Activated naive CD8-positive, alpha-beta T cell treated with anti-CD3 and anti-CD28 coated beads, Interleukin-2, amount 50 U/mL, for 16 hours (primary cell): Measurements from ENCODE around the gene ME2.
"Not testable (repeated sequence)": the region's sequence is repeated elsewhere in the genome, so short reads cannot be mapped to it uniquely, and the experiment has no call there.

Experiments used
- DNase-seq: peaks from one replicate; pipeline ENCODE4 v3.0.0-alpha.2; 2020; ENCODE audit warnings: low read depth, low spot score

ME2 gene

GRCh38 chr18:50861617-50862016, 17.3 kb upstream of the ME2 start:
- DNase-seq: no peak

GRCh38 chr18:50862401-50862800, 16.5 kb upstream of the ME2 start:
- DNase-seq: no peak

DNA sequence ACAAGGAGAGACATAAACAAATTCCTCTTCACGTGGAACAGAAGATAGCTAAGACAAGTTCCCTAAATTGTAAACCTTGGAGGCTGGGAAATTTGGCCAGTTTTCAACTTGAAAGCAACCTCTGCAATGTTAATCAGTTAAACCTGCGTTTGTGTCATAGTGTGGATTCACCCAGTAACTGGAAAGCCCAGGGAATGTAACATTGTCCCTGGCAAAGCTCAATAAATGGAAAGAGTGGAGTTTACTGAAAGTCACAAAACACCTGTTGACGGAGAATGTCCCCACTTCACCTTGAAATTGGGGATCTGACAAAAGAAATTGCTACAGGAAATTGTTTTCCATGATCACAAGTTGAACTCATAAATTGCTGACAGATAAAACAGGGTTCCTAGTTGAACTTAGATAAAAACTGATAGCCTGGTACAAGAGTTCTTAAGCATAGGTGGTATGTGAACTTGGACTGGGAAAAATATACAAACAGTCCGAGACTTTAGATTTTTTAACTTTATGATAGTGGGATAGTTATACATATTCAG, 15.0 kb upstream of the ME2 start:
- DNase-seq: no peak

DNA sequence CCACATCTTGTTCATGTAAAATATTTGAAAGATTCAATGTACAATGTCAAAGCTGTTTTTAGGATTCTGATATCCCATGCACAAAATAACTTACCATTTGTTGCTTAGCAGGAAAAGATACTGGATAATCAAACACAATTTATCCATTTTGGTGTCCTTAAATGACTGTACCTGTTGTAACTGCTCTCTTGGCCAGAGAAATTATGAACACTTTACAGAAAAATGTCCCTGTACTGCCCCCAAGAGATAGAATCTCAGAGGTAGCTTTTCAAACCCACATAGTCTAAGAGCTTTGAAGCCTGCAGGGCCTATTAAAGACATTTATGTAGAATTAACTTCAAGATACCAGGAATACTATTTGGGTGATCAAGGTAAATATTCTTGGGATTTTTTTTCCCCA, 12.2 kb upstream of the ME2 start:
- DNase-seq: no peak

GRCh38 chr18:50869150-50869549, 9.8 kb upstream of the ME2 start:
- DNase-seq: no peak

DNA sequence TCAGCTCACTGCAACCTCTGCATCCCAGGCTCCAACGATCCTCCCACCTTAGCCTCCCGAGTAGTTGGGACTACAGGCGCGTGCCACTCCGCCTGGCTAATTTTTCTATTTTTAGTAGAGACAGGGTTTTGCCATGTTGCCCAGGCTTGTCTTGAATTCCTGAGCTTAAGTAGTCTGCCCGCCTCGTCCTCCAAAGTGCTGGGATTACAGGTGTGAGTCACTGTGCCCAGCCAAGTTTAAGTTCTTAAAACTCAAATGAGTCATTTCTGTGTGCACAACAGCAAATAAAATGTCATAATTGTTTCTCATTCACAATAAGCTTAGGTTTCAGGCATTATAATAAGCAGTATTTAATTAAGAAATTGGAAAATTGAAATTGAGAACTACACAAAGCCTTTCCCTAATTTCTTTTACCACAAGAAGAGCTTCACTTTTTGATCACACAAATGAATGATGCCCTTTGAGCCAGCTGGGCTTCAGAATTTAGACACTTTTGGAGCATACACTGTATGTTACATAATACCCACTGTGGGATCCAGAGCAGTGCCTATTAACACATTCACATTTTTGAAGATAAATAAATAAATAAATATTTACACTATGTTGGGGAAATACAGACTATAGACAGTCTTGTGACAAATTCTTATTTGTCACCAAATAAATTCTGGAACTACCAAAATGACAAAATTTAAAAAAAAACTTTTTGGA, 8.6 kb upstream of the ME2 start:
- no peak for DNase-seq

DNA sequence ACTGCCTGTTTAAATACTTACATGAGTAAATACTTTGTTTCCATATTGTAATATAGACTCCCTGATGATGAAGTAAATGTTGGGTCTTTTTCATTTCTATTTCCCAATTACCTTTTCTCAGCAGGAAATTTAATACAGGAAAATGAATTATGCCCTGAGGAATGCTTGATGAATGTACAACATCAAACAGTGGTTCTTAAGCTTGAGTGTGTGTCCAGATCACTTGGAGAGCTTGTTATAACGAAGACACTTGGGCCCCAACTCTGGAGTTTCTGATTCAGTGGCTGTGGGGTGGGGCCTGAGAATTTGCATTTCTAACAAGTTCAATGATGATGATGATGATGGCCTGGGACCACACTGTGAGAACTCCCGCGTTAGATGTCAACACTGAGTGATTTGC, 7.1 kb upstream of the ME2 start:
- DNase-seq: no peak

- no peak for DNase-seq
Measured at GRCh38 chr18:50875966-50876536, 2.9 kb upstream of the ME2 start.

DNA sequence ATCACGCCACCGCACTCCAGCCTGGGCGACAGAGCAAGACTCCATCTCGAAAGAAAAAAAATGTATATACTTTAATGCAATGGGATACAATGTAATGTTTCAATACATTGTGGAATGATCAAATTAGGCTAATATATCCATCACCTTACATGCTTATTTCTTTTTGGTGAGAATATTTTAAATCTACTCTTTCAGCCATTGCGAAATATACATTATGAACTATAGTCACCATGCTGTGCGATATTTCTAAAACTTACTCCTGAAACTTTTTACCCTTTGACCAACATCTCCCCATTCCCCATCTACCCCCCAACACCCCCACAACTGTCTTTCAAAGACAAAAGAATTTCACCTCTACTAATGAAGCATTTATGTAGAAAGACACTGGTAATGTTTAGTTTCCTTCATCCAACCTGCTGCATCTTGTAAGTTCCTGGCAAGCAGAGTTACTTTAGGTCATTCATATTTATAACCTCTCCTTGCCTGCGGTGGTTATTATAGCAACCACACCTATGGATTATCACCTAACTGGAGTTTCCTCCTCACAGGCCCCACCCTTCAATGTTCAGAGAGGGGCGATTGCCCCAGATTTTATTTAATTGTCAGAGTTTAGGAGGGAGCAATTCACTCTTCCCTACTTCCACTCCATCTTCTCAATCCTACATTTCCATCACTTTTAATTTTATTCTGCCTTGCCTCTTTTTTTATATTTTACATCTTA, 1.2 kb upstream of the ME2 start:
- no peak for DNase-seq

DNA sequence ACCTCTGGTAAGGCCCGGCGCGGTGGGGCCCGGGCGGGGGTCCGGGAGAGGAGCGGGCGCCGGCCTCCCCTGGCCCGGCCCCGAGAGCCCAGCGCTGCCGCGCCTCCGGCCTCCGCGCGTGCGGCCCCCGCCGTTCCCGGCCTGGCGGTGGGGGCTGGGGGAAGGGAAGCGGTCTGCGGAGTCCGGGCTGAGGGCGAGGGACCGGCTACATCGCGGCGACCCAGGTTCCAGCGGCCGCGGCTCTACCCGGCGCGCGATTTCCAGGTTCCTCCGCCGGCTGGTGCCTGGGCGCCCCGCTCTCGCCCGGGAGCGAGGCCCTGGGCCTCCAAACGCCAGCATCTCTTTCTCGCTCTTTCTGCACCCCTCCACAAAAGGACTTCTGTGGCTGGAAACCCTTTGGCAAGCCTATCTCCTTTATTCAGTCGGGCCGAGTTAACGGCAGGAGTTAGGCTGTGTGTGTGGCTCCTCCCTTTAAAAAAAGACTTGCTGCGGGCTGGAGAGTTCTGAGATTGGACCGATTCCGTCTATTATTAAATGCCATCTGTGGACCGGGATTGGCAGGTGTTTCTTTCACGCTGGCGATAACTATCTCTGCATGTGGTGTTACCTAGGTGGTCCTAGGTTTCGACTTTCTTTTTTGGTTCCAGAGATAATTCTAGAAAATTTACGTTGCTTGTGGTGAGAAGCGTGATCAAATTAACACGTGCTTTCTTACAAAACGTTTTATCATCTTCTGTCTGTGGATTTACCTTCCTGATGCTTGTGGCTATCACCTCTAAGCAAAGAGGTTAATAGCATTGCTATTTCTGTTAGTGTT, 592 bp downstream of the ME2 start:
- no peak for DNase-seq

- no peak for DNase-seq
Measured at GRCh38 chr18:50880119-50880465, 1.2 kb downstream of the ME2 start.

DNA sequence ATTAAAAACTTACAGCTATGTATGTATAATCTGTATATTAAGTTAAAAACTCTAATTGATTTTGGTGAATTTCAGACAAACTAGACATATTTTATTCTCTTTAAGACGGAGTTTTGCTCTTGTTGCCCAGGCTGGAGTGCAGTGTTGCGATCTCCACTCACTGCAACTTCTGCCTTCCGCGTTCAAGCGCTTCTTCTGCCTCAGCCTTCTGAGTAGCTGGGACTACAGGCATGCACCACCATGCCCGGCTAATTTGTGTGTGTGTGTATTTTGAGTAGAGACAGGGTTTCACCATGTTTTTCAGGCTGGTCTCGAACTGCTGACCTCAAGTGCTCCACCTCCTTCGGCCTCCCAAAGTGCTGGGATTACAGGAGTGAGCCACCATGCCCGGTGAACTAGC, 2.0 kb downstream of the ME2 start:
- not testable (repeated sequence) for DNase-seq

DNA sequence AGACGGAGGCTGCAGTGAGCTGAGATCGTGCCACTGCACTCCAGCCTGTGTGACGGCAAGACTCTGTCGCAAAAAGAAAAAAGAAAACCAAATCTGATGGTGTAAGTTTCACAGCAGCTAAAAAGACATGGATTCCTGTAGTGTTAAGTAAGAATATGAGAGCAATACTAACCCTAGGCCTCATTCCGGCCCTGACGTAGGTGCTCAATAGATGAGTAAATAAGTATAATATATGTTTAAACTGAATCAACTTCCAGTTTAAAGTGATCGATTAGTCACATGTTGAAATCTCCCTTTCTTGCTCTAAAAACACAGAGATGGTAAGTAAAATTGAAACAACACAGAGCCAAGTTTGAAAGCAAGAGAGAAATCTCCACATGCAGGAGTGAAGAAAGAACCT, 8.0 kb downstream of the ME2 start:
- no peak for DNase-seq

DNA sequence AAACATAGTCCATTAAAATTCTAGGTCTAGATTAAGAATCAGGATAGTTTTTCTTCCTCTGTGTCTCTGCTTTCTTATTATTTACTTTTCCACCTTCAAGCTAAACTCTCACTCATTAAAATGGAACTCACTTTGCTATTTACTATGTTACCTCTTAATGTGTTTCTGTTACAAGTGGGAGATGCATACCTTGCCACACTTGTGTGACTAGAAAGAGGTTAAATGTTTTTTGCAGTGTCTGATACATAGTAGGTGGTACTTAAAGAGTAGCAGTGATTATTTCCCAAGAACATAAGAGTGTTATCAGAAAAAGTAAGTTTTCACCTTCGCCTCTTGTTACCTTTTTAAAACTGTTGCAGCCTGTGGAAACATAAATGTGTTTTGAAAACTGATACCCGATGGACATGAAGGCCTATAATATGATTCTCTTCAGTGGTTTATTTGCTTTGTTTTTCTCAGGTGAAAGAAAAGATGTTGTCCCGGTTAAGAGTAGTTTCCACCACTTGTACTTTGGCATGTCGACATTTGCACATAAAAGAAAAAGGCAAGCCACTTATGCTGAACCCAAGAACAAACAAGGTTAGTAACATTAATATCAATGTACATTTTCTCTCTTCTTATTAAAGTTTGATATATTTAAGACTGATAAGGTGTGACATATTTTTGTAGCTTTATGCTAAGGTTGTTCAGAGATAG, 16.6 kb downstream of the ME2 start:
- no peak for DNase-seq

GRCh38 chr18:50896093-50896492, 17.2 kb downstream of the ME2 start:
- no peak for DNase-seq

GRCh38 chr18:50898919-50899318, 20.0 kb downstream of the ME2 start:
- DNase-seq: no peak

- DNase-seq: no peak
Measured at GRCh38 chr18:50902797-50903196, 23.9 kb downstream of the ME2 start.

DNA sequence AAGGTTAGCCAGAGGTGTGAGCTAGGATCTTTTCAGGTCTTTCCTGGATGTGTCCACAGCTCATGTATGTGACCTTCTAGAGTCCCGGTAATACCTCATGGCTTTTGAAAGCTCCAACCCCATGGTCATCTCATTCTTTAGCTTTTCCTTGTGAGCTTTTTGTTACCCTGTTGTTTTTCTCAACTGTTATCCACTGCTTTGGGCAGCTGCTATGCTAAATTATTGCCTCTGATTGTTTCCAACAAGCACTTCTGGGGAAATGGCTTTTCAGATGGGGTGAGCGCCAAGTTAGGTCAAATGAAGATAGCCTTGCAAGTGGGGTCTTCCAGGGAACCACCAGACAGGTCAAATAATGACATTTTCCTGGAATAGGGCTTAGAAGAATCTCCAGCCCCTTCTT, 27.9 kb downstream of the ME2 start:
- no peak for DNase-seq

- DNase-seq: no peak
Measured at GRCh38 chr18:50909261-50909660, 30.3 kb downstream of the ME2 start.

GRCh38 chr18:50911006-50911405, 32.1 kb downstream of the ME2 start:
- DNase-seq: no peak

DNA sequence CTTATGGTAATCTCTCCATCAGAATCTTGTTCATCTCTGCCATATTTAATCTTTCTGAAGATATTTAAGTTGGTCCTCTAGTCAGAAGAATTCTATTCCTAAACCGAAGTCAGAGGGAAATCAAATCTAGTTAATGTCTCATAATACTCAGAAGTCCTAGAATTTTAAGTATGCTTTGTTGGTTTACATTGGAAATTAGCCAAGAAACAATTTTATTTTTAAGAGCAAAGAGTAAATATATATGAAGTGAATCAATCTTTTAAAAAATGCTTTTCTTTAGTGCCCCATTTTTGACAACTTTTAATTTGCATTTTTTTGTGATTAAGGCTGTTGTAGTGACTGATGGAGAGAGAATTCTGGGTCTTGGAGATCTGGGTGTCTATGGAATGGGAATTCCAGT, 38.1 kb downstream of the ME2 start:
- no peak for DNase-seq

- DNase-seq: no peak
Measured at GRCh38 chr18:50918153-50918552, 39.2 kb downstream of the ME2 start.
